Measurements from ENCODE around the gene AGFG1.

The AGFG1 gene

DNA sequence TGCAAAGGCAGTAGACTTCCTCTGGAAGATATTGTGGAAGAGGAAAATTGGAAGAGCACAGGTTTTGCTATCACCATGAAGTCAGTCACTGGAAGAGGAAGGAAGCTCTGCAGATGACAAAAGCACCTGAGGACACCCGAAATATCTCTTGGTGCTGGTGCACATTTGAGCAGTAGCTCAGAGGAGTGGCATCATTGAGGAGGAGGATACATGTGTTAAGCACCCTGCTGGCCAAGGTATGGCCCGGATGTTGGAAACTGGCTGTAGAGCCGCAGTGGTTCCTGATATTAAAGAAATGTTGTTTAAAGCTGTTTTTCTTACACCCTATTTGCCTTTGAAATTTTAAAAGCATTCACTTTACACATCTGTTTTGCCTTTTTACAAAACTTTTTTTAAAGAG, 94.1 kb downstream of the AGFG1 start:
- Histone ChIP-seq H3K27ac (ENCODE audit: insufficient read depth, low read length, poor library complexity, severe bottlenecking) (no peak overlapping the region), H3K9me3 (ENCODE audit: control insufficient read depth, low read length) (no peaks in the 10 kb centered on the region), H3K4me3 (ENCODE audit: insufficient read depth, low read depth, low read length, poor library complexity, severe bottlenecking) (no peak overlapping the region), H3K4me1 (ENCODE audit: control insufficient read depth, insufficient read depth, low read length, poor library complexity, severe bottlenecking) (no peaks in the 10 kb centered on the region), H3K36me3 (ENCODE audit: control insufficient read depth, insufficient read depth, low read length) (no peaks in the 10 kb centered on the region), H3K27me3 (replicated peaks; ENCODE audit: control insufficient read depth, insufficient read depth, low read length, poor library complexity, severe bottlenecking) (no peaks in the 10 kb centered on the region)
- DNase-seq, result no peak

DNA sequence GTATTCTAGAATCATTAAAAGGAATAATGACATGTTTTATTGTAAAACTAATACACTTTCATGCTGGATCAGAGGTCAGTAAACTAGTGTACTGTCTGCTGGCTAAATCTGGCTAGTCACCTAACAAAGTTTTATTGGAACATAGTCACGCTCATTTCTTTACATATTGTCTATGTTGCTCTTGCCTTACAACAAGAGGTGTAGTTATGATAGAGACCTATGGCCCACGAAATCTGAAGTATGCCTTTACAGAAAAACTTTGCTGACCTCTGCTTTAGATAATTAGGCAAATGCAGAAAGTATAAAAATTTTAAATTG, 96.9 kb downstream of the AGFG1 start:
- H3K36me3 ChIP-seq (ENCODE audit: control insufficient read depth, insufficient read depth, low read length), result no peaks in the 10 kb centered on the region
- H3K27me3 ChIP-seq (replicated peaks; ENCODE audit: control insufficient read depth, insufficient read depth, low read length, poor library complexity, severe bottlenecking), result no peaks in the 10 kb centered on the region
- no peak for DNase-seq
- H3K4me1 ChIP-seq (ENCODE audit: control insufficient read depth, insufficient read depth, low read length, poor library complexity, severe bottlenecking), result no peaks in the 10 kb centered on the region
- no peak overlapping the region for H3K4me3 ChIP-seq (ENCODE audit: insufficient read depth, low read depth, low read length, poor library complexity, severe bottlenecking)
- no peak overlapping the region for H3K27ac ChIP-seq (ENCODE audit: insufficient read depth, low read length, poor library complexity, severe bottlenecking)
- no peaks in the 10 kb centered on the region for H3K9me3 ChIP-seq (ENCODE audit: control insufficient read depth, low read length)

DNA sequence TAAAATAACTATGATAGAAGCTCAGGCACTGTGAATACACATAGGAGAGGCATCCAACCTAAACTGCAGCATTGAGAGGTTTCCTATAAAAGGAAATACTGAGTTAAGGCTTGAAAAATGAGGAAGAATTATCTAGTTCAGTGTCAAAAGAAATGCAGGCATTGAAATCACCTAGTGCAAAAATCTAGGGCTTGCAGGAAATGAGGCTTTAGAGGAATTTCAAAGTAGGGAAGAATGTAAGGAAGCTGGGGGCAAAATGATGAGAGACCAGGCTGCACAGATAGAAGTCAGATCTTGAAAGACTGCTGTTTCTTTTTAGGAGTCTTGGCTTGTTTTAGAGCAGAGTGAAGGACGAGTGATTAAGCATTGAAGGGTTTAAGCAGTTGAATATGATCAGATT, 98.7 kb downstream of the AGFG1 start:
- H3K27ac ChIP-seq (ENCODE audit: insufficient read depth, low read length, poor library complexity, severe bottlenecking), result no peak overlapping the region
- DNase-seq, result no peak
- no peak overlapping the region for H3K4me3 ChIP-seq (ENCODE audit: insufficient read depth, low read depth, low read length, poor library complexity, severe bottlenecking)

DNA sequence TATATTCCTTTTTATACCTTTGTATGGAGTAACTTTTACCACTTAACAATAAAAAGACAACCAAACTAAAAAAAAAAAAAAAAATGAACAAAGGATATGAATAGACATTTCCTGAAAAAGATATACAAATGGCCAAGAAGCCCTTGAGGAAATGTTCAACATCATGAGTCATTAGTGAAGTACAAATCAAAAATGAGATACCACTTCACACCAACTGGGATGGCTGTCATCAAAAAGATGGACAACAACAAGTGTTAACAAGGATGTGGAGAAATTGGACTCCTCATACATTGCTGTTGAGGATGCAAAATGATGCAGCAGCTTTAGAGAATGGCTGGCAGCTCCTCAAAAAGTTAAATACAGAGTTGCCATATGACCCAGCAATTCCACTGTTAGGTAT, 104.2 kb downstream of the AGFG1 start:
- Histone ChIP-seq H3K36me3 (ENCODE audit: control insufficient read depth, insufficient read depth, low read length) (no peaks in the 10 kb centered on the region), H3K9me3 (ENCODE audit: control insufficient read depth, low read length) (no peaks in the 10 kb centered on the region), H3K27ac (ENCODE audit: insufficient read depth, low read length, poor library complexity, severe bottlenecking) (no peak overlapping the region), H3K4me3 (ENCODE audit: insufficient read depth, low read depth, low read length, poor library complexity, severe bottlenecking) (no peak overlapping the region), H3K27me3 (replicated peaks; ENCODE audit: control insufficient read depth, insufficient read depth, low read length, poor library complexity, severe bottlenecking) (no peaks in the 10 kb centered on the region), H3K4me1 (ENCODE audit: control insufficient read depth, insufficient read depth, low read length, poor library complexity, severe bottlenecking) (no peaks in the 10 kb centered on the region)
- no peak for DNase-seq

More for the DNA sequence above, 98.7 kb downstream of the AGFG1 start:
- Histone ChIP-seq H3K27me3 (replicated peaks; ENCODE audit: control insufficient read depth, insufficient read depth, low read length, poor library complexity, severe bottlenecking) (no peaks in the 10 kb centered on the region), H3K4me1 (ENCODE audit: control insufficient read depth, insufficient read depth, low read length, poor library complexity, severe bottlenecking) (no peaks in the 10 kb centered on the region), H3K36me3 (ENCODE audit: control insufficient read depth, insufficient read depth, low read length) (no peaks in the 10 kb centered on the region), H3K9me3 (ENCODE audit: control insufficient read depth, low read length) (no peaks in the 10 kb centered on the region)

DNA sequence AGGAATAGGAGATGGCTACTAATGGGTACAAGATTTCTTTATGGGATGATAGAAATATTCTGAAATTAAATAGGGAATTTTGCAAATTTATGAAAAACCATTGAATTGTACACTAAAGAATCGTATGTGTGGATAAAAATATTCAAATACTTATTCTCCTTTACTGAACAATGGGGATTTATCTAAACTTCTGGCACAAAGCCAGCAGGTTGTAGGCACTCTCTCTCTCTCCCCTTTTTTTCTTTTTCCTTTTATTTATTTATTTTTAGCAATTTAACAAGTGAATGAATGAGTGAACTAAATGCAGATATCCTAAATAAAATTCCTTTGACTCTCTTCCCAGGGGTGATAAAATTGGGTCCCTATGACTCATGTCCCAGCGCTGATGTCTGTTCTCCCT, 104.9 kb downstream of the AGFG1 start:
- Histone ChIP-seq H3K9me3 (ENCODE audit: control insufficient read depth, low read length) (no peaks in the 10 kb centered on the region), H3K36me3 (ENCODE audit: control insufficient read depth, insufficient read depth, low read length) (no peaks in the 10 kb centered on the region), H3K27ac (ENCODE audit: insufficient read depth, low read length, poor library complexity, severe bottlenecking) (no peak overlapping the region), H3K4me1 (ENCODE audit: control insufficient read depth, insufficient read depth, low read length, poor library complexity, severe bottlenecking) (no peaks in the 10 kb centered on the region), H3K4me3 (ENCODE audit: insufficient read depth, low read depth, low read length, poor library complexity, severe bottlenecking) (no peak overlapping the region), H3K27me3 (replicated peaks; ENCODE audit: control insufficient read depth, insufficient read depth, low read length, poor library complexity, severe bottlenecking) (no peaks in the 10 kb centered on the region)
- no peak for DNase-seq

DNA sequence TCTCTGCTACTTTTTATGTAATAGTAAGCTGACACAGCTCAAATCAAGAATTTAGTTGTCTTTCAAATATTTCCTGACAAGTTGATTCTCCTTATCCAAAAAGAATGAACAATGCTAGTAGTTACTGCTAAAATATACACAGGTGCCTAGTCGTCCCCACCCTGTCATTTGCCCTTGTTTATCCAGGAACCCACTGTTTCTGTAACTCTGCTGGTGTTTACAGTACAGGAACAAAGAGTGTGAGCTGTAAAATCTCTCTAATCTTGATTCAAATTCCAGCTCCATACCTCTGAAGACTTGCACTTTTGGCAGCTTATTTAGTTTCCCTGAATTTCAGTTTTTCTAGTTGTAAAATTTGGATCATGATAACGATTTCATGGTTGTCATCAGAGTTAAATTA, 105.6 kb downstream of the AGFG1 start:
- Histone ChIP-seq H3K27me3 (replicated peaks; ENCODE audit: control insufficient read depth, insufficient read depth, low read length, poor library complexity, severe bottlenecking) (no peaks in the 10 kb centered on the region), H3K27ac (ENCODE audit: insufficient read depth, low read length, poor library complexity, severe bottlenecking) (no peak overlapping the region), H3K36me3 (ENCODE audit: control insufficient read depth, insufficient read depth, low read length) (no peaks in the 10 kb centered on the region), H3K4me1 (ENCODE audit: control insufficient read depth, insufficient read depth, low read length, poor library complexity, severe bottlenecking) (no peaks in the 10 kb centered on the region), H3K4me3 (ENCODE audit: insufficient read depth, low read depth, low read length, poor library complexity, severe bottlenecking) (no peak overlapping the region), H3K9me3 (ENCODE audit: control insufficient read depth, low read length) (peaks cover under 1% of the 10 kb centered on the region)
- no peak for DNase-seq

DNA sequence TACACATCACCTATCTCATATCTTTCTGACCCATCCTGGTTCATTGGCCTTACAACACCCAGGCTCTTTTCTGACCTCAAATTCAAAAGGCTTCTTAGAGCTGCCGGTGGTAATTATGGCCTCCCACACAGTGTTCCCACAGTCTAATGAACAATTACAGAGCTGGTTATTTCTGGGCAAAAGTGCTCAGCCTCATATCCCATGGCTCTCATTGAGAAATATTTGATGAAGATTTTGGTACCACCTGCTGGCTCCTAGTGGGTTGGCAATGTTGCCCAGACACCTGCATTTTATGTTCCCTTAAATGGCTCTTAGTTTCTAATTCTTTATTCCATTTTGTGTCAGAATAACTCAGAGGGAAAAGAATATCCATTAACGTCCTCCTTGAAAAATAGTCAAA, 106.7 kb downstream of the AGFG1 start:
- H3K36me3 ChIP-seq (ENCODE audit: control insufficient read depth, insufficient read depth, low read length), result no peaks in the 10 kb centered on the region
- no peak for DNase-seq
- H3K27ac ChIP-seq (ENCODE audit: insufficient read depth, low read length, poor library complexity, severe bottlenecking), result no peak overlapping the region
- peaks cover 11% of the 10 kb centered on the region for H3K9me3 ChIP-seq (ENCODE audit: control insufficient read depth, low read length)
- H3K4me3 ChIP-seq (ENCODE audit: insufficient read depth, low read depth, low read length, poor library complexity, severe bottlenecking), result no peak overlapping the region
- no peaks in the 10 kb centered on the region for H3K27me3 ChIP-seq (replicated peaks; ENCODE audit: control insufficient read depth, insufficient read depth, low read length, poor library complexity, severe bottlenecking)
- no peaks in the 10 kb centered on the region for H3K4me1 ChIP-seq (ENCODE audit: control insufficient read depth, insufficient read depth, low read length, poor library complexity, severe bottlenecking)

DNA sequence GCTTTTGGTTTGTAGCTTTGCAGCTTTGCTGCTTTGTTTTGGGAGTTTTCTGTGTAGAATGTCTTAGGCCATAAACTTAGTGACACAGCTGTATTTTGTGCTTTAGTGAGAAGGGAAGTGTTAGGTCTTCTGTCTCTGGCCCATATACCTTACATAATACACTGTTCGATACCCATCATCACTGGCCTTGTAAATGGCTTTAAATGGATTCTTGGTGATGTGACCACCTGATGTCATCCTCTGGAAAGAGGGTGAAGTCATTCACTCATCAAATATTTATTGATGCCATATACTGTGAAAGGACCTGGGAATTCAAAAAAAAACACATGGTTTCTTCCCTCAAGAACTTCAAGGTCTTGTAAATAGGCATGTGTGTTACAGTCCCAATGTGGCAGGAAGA, 107.8 kb downstream of the AGFG1 start:
- H3K4me3 ChIP-seq (ENCODE audit: insufficient read depth, low read depth, low read length, poor library complexity, severe bottlenecking), result no peak overlapping the region
- no peaks in the 10 kb centered on the region for H3K4me1 ChIP-seq (ENCODE audit: control insufficient read depth, insufficient read depth, low read length, poor library complexity, severe bottlenecking)
- DNase-seq, result no peak
- no peak overlapping the region for H3K27ac ChIP-seq (ENCODE audit: insufficient read depth, low read length, poor library complexity, severe bottlenecking)
- H3K36me3 ChIP-seq (ENCODE audit: control insufficient read depth, insufficient read depth, low read length), result no peaks in the 10 kb centered on the region
- peaks cover 11% of the 10 kb centered on the region for H3K9me3 ChIP-seq (ENCODE audit: control insufficient read depth, low read length)
- H3K27me3 ChIP-seq (replicated peaks; ENCODE audit: control insufficient read depth, insufficient read depth, low read length, poor library complexity, severe bottlenecking), result no peaks in the 10 kb centered on the region

DNA sequence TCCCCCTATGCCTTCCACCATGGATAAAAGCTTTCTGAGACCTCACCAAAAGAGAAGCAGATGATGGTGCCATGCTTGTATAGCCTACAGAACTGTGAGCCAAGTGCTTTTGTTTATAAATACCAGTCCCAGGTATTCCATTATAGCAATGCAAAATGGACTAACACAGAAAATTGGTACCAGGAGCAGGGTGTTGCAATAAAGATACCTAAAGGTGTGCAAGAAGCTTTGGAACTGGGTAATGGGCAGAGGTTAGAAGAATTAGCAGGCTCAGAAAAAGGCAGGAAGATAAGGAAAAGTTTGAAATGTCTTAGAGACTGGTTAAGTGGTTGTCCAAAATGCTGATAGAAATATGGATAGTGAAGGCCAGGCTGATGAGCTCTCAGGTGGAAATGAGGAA, 110.4 kb downstream of the AGFG1 start:
- Histone ChIP-seq H3K4me3 (ENCODE audit: insufficient read depth, low read depth, low read length, poor library complexity, severe bottlenecking) (no peak overlapping the region), H3K4me1 (ENCODE audit: control insufficient read depth, insufficient read depth, low read length, poor library complexity, severe bottlenecking) (no peaks in the 10 kb centered on the region), H3K9me3 (ENCODE audit: control insufficient read depth, low read length) (peaks cover 11% of the 10 kb centered on the region), H3K27me3 (replicated peaks; ENCODE audit: control insufficient read depth, insufficient read depth, low read length, poor library complexity, severe bottlenecking) (no peaks in the 10 kb centered on the region), H3K27ac (ENCODE audit: insufficient read depth, low read length, poor library complexity, severe bottlenecking) (no peak overlapping the region), H3K36me3 (ENCODE audit: control insufficient read depth, insufficient read depth, low read length) (no peaks in the 10 kb centered on the region)
- no peak for DNase-seq

DNA sequence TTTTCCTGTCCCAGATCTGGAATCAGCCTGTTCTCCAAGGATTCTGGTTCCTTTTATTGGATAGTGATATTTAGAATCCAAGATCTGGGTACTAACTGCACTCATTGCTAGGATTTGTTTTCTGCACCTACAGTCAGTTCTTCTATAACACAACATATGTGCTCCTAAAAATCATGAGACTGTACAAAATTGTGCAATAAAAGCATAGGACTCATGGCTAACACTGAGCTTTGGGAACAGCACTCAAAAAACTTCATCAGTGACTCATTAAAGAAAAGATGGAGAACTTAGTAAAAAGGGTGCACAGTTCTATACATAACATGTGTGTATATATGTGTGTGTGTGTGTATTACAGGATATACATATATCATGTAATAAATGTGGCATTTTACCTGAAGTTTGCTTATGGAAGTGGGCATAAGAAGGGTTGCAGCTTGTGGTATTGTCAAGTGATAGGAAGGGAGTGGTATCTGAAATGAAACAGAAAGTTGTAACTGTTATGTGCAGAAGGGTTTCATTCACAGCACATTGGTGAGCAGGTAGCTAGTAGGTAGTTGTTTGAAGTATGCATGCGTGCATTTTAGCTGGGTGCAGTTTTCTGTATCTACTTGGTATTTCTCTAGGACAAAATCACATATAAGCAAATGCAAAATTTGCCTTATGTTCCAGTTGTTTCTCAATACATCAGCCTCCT, 120.9 kb downstream of the AGFG1 start:
- no peaks in the 10 kb centered on the region for H3K36me3 ChIP-seq (ENCODE audit: control insufficient read depth, insufficient read depth, low read length)
- H3K9me3 ChIP-seq (ENCODE audit: control insufficient read depth, low read length), result no peaks in the 10 kb centered on the region
- H3K27me3 ChIP-seq (replicated peaks; ENCODE audit: control insufficient read depth, insufficient read depth, low read length, poor library complexity, severe bottlenecking), result no peaks in the 10 kb centered on the region
- no peaks in the 10 kb centered on the region for H3K4me1 ChIP-seq (ENCODE audit: control insufficient read depth, insufficient read depth, low read length, poor library complexity, severe bottlenecking)
- no peak overlapping the region for H3K27ac ChIP-seq (ENCODE audit: insufficient read depth, low read length, poor library complexity, severe bottlenecking)
- no peak for DNase-seq
- no peak overlapping the region for H3K4me3 ChIP-seq (ENCODE audit: insufficient read depth, low read depth, low read length, poor library complexity, severe bottlenecking)

All from effector memory CD4-positive, alpha-beta T cell (primary cell).